Stimulated activated CD8-positive, alpha-beta memory T cell treated with anti-CD3 and anti-CD28 coated beads, Interleukin-12 subunit alpha, Interleukin-12 subunit beta, amount 100 ng/mL, for 24 hours (primary cell): ENCODE results near the gene OGFR.
"Not testable (repeated sequence)": the region's sequence is repeated elsewhere in the genome, so short reads cannot be mapped to it uniquely, and the experiment has no call there.

ENCODE experiments used
- DNase-seq: peaks from one replicate; pipeline ENCODE4 v3.0.0-alpha.2; 2020; ENCODE audit errors: extremely low read depth

OGFR gene

DNA sequence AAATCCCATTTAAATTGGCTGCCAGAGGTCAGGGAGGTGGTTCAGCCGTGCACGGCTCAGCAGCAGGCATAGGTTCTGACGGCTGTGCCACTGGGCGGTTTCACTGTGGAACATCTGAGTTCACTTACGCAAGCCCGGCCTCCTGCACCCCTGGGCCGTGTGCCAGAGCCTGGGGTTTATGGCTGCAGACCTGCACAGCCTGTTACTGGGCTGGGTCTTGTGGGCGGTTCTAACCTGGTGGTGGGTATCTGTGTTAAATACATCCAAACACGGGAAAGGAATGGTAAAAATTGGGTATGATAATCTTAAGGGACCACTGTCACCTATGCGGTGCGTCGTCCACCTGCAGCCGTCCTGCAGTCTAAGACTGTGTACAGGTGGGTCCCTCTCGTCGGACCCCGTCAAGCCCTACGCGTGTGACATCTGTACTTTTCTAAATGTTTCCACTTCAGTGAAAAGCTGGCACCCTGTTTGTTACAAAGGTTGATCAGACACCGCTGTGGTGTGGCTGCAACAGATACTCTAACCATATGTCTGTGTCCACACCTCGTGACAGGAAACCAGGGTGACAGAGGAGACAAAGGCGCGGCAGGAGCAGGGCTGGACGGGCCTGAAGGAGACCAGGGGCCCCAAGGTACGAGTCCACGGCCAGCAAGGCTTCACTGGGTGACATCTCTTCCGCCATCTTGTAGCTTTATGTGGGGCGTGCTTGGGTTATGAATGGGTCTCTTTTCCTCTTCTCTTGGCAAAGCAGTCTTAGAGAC is 33.7 kb downstream of the OGFR start:
- DNase-seq = no peak

DNA sequence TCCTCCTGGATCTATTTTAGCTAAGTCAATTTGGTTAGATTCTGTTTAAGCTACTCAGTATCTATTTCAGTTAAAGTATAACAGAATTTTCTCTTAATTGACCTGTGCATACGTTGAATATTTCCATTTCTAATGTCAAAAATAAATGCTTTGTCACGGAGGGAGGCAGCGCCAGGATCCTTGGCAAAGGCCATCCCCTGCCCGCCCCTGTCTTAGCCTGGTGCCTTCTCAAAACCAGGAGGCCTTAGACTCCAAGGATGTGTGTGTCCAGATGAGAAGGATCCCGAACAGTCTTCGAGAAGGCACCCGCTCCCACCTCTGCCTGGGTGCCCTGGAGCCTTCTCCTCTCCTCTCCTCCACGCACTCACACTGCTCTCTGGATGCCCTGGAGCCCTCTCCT is 34.6 kb downstream of the OGFR start:
- no peak for DNase-seq

DNA sequence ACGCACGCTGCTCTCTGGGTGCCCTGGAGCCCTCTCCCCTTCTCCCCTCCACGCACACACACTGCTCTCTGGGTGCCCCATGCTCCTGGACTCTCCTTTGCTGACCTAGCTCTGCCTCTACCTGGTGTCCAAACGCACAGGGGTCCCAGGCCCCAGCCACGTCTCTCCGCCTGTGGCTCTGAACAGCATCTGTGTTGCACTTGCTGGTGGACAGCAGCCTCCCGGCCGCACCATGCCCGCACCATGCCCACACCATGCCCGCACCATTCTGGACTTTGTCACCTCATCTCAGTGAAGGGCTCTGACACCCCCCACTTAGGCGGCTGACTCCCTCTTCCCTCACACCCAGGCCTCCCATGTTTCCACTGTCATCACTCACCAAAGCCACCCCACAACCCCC is 35.2 kb downstream of the OGFR start:
- no peak for DNase-seq

DNA sequence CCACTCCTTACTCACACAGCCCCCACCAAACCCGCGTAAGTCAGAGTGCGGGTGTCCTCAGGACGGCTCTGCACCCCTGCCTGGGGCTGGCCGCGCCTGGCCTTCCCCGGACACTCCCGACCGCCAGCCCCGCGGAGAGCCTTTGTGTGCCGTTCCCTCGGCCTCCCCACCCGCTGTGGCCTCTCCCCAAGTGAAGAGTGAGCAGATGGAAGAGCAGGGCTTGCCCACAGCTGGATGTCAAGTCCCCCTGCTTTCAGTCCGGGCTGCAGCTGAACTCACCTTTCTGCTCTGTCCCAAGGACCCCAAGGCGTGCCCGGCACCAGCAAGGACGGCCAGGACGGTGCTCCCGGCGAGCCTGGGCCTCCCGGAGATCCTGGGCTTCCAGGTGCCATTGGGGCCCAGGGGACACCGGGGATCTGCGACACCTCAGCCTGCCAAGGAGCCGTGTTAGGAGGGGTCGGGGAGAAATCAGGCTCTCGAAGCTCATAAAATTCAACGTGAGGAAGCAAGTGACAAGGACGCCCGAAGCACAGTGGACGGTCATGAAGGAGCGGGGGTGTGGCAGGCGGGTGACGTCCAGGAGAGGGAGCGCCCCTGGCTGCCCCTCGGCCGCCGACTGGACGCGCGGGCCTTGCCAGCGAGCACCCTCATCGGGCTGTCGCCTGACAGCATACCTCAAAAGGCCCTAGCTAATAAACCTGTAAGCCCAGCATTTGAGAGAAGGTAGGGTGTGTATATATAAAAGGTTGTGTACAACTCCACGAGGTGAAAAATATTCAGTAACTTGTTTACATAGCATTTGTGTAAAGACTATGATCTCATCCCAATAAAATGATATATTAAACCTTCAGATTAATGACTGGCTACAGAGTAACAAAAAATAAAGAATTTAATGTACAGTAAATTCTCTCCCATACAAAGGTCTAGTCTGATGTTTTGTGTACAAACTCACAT is 35.9 kb downstream of the OGFR start:
- no peak for DNase-seq

DNA sequence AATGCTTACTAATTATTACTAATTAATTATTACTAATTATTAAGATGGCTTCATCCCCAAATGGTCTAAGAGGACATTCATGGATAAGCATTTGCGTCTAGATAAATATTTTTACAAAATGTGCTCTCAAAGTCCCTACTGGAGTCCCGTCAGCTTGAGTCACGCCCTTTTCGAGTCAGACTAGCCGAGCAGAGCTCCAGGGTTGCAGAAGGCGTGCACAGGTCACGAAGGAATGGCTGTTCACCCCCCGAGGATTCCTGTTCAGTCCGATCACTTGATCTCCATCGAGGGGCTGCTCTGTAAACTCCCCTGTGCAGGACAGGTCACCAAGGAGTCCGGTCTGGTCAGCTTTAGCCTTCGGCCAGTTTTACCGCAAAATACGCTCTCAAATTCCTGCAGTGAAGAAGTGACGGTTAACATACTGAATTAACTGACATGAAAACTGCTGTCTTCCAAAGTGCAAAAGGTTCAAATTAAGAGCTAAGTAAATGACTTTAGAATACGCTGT is 37.1 kb downstream of the OGFR start:
- DNase-seq = no peak

DNA sequence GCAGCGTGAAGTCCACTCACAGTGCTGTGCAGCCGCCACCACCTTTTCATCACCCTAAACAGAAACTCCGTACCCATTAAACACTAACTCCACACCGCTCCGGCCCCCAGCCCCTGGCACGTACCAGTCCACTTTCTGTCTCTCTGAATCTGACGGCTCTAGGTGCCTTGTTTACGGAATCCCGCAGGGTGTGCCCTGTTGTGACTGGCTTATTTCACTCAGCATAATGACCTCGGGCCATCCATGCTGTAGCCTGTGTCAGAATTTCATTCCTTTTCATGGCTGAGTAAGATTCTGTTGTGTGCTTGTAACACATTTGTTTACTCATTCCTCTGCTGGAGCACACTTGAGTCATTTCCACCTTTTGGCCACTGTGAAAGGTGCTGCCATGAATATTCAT is 39.0 kb downstream of the OGFR start:
- DNase-seq = no peak

DNA sequence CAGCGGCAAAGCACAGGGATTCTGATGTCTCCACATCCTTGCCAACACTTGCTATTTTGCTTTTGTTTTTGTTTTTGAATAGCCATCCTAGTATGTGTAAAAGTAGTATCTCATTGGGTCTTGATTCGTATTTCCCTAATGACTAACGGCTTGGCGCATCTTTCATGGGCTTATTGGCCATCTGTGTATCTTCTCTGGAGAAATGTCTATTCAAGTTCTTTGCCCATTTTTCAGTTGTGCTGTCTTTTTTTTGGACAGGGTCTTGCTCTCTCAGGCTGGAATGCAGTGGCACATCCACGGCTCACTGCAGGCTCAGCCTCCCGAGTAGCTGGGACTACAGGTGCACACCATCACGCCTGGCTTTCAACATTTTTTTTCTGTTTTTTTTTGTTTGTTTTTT is 39.5 kb downstream of the OGFR start:
- no peak for DNase-seq

DNA sequence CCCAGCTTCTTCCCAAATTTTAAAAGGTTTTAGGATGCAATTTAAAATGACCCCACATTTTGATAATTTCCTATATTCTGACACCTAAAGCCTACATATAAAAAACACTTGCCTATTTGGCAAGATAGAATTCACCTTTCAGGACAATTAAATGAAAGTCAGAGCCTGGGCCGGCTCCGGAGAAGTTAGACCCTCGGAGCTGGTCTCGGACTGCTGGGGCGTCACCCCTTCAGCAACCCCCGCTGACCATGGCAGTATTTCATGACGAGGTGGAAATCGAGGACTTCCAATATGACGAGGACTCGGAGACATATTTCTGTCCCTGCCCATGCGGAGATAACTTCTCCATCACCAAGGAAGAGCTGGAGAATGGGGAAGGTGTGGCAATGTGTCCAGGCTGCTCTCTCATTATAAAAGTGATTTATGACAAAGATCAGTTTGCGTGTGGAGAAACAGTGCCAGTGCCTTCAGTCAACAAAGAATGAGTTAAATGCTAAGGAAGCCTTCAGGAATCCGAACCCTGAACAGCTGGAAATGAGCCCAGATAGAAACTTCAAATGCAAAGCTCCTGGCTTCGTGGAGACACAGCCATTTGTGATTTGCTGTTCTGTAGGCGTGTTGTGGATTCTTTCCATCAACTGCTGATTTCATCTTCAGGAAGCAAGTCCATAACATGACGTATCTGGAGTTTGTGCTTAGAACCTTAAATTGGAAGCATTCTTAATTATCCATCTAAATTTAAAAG is 41.0 kb downstream of the OGFR start:
- DNase-seq = no peak

DNA sequence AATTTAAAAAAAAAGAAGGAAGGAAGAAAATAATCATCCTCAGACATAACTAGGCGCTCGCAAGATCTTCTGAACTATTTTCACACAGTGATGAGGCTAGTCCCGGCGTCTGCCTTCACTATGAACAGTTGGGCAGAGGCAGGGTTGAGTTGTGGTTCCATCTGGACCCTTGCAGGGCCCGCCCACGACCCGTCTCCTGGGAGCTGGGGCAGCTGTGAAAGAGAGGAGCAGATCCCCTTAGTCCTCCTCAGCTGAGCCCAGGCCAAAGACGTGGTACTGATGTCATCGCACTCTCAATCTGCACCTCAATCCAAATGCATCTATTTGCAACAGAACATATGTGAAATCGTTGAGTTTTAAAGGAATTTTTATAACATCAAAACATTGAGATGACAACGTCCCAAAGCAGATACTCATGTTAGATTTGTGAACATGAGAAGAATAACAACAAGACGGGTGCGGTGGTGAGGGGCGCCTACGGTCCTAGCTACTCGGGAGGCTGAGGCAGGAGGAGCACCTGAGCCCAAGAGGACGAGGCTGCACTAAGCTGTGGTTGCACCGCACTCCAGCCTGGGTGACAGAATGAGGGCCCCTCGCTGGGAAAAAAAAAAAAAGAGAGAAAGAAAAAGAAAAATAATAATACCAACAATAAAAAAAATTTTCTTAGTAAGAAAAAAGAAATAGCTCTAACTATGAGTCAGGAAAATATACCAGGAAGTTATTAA is 41.7 kb downstream of the OGFR start:
- DNase-seq = no peak

DNA sequence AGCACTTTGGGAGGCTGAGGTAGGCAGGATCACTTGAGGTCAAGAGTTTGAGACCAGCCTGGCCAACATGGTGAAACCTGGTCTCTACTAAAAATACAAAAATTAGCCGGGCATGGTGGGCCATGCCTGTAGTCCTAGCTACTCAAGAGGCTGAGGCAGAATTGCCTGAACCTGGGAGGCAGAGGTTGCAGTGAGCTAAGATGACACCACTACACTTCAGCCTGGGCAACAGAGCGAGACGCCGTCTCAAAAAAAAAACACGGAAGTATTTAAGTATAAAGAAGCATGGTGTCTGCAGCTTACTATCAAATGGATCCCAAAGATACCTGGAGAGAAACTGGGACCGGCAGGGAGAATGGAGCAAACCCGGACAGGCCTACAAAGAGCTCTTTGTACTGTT is 44.3 kb downstream of the OGFR start:
- not testable (repeated sequence) for DNase-seq

DNA sequence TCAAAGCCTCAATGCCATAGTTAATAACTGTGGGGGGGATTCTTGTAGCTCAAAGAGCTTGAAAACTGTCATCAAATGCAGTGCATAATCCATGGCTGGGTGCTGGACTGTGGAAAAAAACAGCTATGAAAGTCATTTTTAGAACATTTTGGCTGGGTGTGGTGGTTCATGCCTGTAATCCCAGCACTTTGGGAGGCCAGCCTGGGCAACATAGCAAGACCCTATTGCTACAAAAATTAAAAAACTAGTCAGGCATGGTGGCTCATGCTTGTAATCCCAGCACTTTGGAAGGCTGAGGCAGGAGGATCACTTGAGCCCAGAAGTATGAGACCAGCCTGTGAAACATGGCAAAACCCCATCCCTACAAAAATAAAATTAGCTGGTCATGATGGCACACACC is 44.8 kb downstream of the OGFR start:
- no peak for DNase-seq

DNA sequence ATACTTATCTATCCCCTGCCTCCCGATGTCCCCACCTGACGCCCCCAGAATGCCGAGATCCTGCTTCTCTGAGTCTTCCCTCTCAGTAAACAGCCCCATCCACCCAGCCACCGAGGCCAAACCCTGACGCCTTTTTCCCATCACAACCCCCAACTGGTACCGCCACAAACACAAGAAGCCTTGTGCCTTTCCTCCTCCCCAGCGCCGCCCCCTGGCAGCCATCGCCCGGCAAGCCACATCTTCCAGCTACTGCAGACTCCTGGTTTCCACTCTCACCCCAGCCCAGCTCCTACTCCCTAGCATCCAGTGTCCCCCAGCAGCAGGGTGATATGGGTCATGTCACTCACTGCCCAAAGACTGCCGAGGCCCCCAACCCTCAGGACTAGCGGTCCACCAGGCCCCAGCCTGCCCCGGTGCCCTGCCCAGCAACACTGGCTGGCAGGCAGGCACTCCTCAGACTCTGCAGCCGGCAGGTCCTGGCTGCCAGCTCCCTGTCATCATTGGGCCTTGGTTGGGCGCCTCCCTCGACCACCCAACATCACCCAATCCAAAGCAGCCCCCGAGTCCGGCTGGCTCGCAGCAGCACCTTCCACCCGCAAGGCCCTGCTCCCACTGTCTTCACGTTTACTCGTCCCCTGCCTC is 45.8 kb downstream of the OGFR start:
- DNase-seq = no peak

DNA sequence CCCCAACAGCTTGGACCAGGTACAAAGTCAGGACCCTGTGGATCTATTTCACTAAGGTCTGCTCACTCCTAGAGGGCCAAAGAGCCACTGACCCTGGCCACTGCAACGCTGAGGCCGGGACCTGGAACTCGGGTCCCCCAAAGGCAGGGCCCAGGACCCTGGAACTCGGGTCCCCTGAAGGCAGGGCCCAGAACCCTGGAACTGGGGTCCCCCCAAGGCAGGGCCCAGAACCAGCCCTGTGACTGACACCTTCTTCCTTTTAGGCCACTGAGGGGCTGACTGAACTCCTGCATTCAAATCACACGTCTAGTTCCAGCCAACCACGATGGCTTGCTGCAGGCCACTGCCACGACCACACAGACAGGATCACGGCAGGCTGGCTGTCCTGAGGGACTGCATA is 47.6 kb downstream of the OGFR start:
- no peak for DNase-seq

DNA sequence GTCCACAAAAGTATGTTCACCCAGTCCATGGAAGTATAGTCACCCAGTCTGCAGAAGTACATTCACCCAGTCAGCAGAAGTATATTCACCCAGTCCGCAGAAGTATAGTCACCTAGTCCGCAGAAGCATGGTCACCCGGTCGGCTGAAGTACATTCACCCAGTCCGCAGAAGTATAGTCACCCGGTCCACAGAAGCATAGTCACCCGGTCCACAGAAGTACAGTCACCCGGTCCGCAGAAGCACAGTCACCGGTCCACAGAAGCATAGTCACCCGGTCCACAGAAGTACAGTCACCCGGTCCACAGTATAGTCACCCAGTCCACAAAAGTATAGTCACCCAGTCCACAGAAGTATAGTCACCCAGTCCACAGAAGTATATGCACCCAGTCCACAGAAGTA is 48.2 kb downstream of the OGFR start:
- DNase-seq = no peak

DNA sequence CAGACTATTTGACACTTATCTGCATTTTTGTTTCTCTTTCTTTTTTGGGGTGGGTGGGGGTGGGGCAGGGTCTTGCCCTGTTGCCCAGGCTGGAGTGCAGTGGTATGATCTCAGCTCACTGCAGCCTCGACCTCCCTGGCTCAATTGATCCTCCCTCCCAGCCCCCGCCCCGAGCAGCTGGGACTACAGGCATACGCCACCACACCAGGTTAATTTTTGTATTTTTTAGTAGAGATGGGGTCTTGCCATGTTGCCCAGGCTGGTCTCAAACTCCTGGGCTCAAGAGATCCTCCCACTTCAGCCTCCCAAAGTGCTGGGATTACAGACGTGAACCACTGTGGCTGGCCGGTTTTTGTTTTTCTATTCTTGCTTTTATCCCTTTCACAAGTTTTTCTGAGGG is 48.7 kb downstream of the OGFR start:
- DNase-seq = not testable (repeated sequence)

DNA sequence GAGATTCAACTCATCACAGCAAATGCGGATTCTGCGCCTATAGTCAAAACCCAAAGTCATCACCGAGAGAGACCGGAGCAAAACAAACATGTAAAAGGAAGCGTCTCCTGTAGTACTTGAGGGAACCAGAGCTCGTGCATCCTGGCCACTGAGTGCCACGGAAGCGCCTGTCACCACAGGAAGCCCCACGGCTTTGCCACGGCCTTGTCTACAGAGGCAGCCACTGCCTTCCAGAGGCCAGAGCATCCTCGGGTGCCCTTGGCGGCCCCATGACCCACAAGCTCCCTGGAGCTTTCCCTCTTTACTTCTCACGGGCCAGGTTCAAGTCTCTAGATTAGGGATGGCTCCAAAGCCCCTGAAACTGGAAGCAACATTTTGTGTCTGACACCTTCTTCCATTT is 49.5 kb downstream of the OGFR start:
- DNase-seq = no peak

DNA sequence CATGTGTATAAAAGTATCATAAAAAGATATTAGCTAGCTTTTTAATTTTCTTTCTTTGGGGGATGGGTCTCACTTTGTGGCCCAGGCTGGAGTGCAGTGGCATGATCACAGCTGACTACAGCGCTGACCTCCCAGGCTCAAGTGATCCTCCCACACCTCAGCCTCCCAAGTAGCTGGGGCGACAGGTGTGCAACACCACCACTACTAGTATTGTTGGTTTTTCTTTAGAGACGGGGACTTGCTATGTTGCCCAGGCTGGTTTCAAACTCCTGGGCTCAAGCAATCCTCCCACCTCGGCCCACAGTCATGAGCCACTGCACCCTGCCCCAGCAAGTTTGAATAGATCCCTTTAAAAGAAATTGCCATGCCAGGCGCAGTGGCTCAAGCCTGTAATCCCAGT is 50.5 kb downstream of the OGFR start:
- DNase-seq = no peak

DNA sequence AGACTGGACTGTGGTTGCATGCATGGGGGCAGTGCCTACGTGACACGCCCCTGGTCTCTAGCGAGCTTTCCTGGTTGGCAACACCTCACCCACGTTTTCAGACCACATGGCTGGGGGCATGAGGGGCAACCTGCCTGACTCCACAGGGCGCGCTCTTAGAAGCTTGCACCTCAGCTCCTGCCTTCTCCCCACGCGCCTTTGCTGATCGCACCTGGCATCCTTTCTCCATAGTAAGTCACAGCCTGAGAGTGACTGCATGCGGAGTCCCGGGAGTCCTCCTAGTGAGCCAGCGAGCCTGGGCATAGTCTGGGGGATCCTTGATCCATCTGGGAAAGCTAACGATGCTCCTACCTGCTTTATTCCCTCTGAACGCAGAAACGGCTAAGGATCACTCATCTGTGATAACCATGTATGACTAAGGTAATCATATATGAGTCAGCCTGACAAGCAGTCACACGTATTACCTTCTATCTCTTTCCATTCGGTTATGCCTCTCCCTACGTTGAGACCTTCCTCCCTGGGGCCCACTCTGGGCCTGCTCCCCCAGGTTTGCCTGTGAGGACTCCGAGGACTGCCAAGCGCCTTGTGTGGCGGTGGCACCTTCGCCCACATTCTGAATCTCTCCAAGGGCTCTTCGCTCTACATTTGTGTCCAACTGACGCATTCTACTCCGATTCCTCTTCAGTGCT is 52.4 kb downstream of the OGFR start:
- no peak for DNase-seq

DNA sequence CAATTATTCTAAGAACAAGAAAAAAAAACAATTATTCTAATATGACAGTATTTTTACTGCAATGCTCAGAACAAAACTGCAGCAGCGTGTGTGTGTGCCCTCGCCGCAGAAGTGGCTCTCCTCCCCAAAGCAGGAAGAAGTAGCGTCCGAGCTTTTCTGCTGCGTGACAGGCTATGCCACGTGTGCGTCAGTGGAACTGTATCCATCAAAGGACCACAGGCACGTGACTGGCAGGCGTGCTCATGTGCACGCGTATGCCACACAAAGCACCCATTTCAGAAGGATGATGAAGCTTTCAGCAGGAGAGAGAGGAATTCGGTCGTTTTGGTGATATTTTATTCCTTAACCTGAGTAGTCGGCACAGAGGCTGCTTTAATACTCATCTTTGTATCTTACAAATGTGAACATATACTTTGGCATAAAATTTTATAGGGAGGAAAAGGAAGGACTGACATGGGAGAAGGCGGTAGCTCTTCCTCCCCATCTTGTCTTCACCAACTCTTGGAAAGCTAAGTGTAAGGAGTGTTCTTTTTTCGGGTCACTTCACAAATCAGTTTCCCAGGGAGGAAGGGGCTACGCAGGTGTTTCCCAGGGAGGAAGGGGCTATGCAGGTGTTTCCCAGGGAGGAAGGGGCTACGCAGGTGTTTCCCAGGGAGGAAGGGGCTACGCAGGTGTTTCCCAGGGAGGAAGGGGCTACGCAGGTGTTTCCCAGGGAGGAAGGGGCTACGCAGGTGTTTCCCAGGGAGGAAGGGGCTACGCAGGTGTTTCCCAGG is 53.6 kb downstream of the OGFR start:
- DNase-seq = no peak

DNA sequence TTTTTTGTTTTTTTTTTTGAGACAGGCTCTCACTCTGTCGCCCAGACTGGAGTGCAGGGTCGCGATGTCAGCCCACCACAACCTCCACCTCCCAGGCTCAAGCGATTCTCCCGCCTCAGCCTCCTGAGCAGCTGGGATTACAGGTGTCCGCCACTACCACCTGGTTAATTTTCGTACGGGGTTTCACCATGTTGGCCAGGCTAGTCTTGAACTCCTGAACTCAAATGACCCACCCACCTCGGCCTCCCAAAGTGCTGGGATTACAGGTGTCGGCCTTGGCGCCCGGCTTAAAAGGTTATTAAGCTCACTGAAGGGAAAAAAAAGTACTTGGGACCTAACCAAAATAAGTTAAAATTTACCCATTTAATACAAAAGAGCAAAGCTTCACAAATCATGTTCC is 55.1 kb downstream of the OGFR start:
- no peak for DNase-seq
